Hematopoietic multipotent progenitor cell treated with erythropoietin and hydrocortisone succinate and interleukin-3 and kit ligand, for 8 days (in vitro differentiated cells): ENCODE results near the gene MAP3K15.
A peak's percentile ranks its signal among the peaks of the same experiment; 100 is the strongest.

Experiments
- DNase-seq: peaks from one replicate; pipeline ENCODE4 v3.0.0-alpha.2; 2015

MAP3K15 gene

DNA sequence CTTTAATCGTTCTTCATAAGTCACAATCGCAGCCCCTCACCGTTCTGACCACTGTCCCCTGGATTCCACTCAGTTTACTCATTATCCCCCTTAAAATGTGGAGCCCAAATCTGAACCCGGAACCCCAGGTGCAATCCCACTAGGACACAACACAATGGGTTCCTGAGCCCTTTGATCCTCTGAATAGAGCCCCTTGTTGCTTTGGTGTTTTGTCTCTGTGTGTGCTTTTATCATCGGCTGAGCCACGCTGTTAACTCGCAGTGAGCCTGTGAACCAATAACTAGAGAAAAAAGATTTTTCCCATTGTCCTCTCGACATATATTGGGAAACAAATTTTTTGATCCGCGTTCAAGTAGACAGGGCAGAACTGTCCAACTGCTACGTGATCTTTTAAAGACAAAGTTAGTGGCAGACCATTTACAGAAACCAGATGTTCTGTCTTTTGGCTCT lies 172.2 kb downstream of the MAP3K15 start:
- DNase-seq = no peak

DNA sequence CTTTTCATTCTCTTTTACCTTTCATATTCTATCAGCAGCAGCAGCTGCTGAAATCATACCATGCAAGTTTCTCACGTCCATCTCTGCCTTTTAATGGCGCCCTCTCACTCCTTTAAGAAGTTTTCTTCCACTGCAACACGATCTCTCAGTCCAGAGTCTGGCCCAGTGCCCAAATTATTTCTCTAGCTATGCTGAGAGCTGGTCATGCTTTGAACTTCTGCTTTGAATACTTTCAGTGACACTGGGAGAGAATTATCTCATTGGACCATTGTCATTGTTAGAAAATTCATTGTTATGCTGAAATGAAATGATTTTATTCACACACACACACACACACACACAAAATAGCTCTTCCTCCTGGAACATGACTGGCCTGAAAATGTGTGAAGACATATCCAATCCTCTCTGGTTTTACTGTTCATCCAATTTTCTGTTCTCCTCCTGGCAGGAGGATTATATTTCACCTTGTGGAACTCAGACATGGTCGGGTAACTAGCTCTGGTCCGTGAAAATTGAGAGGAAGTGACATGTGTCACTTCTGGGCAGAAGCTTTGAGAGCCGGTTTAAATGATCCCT lies 172.9 kb downstream of the MAP3K15 start:
- no peak for DNase-seq

DNA sequence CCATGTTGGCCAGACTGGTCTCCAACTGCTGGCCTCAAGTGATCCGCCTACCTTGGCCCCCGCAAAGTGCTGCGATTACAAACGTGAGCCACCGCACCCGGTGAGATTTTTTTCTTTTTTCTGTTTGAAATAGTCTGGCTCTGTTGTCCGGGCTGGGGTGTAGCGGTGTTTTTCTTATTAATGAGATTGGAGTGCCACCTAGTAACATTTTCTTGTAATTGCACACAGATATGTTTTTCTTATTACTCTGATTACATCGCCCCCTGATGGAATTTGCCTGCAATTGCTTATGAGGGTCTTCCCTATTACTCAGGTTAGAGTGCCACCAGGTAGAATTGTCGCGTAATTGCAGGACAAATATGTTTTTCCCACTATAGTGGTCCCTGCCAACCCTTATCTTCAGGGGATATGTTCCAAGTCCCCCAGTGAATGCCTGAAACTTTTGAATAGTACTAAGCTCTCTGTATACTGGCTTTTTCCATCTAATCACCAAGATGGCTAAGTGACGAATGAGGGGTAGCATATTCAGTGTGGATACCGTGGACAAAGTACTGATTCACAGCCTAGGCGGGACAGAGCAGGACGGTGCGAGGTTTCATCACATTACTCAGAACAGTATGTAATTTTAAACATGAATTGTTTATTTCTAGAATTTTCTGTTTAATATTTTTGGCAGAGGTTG lies 180.2 kb downstream of the MAP3K15 start:
- peak; percentile 72 for DNase-seq

DNA sequence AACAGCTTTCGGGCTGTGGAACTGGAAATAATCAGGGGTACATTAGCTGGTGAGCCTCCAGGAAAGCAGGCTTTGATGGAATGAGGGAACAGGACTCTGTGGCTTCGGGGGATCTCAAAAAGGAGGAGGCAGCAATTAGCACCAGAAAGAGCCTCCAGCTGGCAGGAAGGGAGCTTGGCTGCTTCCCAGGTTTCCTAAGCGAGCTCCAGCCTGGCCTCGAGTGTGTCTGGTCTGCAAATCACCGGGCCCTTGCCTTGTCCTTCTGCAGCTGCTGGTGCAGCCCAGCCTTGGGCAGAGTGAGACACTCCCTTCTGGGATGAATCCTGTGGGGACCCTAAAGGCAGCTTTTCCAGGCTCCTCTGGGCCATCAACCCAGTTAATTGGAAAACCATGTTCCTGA lies 182.3 kb downstream of the MAP3K15 start:
- no peak for DNase-seq

DNA sequence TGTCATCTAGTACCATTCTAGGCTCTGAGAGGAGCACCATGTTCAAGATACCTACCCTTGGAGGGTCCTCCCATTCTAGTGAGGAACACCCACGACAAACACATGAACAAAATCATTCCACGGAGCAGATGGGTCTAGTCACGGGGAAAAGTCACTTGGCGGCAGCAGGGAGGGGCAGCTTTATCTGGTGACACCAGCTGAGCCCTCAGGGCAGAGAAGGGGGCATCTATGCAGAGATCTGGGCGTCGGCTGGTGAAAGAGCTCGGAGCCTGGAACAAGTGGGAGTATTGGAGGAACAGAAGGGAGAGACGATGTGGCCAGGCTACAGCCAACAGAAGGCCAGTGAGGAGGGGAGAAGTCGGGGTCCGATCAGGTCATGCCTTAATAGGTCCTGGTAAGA lies 183.5 kb downstream of the MAP3K15 start:
- DNase-seq = peak; percentile 82

DNA sequence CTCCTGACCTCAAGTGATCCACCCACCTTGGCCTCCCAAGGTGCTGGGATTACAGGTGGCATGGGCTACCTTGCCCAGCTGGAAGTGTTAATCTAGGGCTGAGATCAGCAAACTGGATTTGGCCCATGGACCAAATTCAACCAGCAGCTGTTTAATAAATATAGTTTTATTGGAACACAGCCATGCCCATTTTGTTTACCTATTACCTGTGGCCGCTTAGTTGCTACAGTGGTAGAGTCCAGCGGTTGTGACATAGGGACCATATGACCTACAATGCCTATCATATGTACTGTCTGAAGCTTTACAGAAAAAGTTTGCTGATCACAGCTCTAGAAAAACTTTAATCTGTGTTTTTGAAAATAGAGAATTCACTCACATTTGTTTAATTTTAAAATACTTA lies 188.7 kb downstream of the MAP3K15 start:
- no peak for DNase-seq
